Duodenal mucosa (tissue), 2 donors: ENCODE results near the gene CDH13.

ENCODE experiments used
- H3K27ac ChIP-seq: one replicate; pipeline ENCODE4 v1.7.0; 2013; ENCODE audit warnings: low read depth, low read length
- H3K27me3 ChIP-seq, 2 donors: one replicate each; pipeline ENCODE4 v1.7.0; 2013; ENCODE audit warnings: low read length in 2 of 2, control low read depth in 1 of 2; ENCODE audit not compliant: insufficient read depth in 2 of 2, control insufficient read depth in 1 of 2
- H3K36me3 ChIP-seq, 2 donors: one replicate each; pipeline ENCODE4 v1.7.0; 2013; ENCODE audit warnings: low read length in 2 of 2, control low read depth in 1 of 2; ENCODE audit not compliant: insufficient read depth in 2 of 2, control insufficient read depth in 1 of 2
- H3K4me1 ChIP-seq, 2 donors: one replicate each; pipeline ENCODE4 v1.7.0; 2013; ENCODE audit warnings: low read length in 2 of 2, control low read depth in 1 of 2; ENCODE audit not compliant: insufficient read depth in 2 of 2, control insufficient read depth in 1 of 2
- H3K4me3 ChIP-seq, 2 donors: one replicate each; pipeline ENCODE4 v1.7.0; 2013; ENCODE audit warnings: low read length in 2 of 2, low read depth in 1 of 2
- H3K9ac ChIP-seq, 2 donors: one replicate each; pipeline ENCODE4 v1.7.0; 2013; ENCODE audit warnings: low read length in 2 of 2, low read depth in 1 of 2
- H3K9me3 ChIP-seq, 2 donors: one replicate each; pipeline ENCODE4 v1.7.0; 2013; ENCODE audit warnings: low read length in 2 of 2, control low read depth in 1 of 2; ENCODE audit not compliant: control insufficient read depth in 1 of 2

CDH13 gene

DNA sequence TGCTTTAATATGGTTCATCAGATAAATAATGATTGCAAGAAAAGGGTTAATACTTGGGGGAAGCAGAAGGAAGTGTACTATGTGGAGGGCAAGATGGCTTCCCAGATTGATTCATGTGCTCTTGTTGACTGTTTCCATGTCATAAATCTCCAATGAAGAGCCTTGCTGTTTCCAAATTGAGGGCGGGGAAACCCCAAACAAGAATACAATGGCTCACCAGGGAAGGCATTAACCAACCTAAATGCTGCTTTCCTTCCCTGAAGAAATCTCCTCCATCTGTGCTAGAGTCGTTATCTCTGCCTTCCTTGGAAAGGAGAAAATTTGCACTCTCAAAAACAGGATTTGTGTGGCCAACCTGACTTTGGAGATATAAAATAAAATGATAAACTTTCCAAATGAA is 28.0 kb upstream of the CDH13 start:
- no peaks in the 10 kb centered on the region for H3K4me1 ChIP-seq
- H3K27ac ChIP-seq: no peak overlapping the region
- H3K9me3 ChIP-seq: peaks cover 0 to 4% of the 10 kb centered on the region in 2 donors
- no peak overlapping the region for H3K4me3 ChIP-seq
- H3K36me3 ChIP-seq: no peaks in the 10 kb centered on the region
- no peak overlapping the region for H3K9ac ChIP-seq
- H3K27me3 ChIP-seq: peaks cover 0 to 3% of the 10 kb centered on the region in 2 donors

DNA sequence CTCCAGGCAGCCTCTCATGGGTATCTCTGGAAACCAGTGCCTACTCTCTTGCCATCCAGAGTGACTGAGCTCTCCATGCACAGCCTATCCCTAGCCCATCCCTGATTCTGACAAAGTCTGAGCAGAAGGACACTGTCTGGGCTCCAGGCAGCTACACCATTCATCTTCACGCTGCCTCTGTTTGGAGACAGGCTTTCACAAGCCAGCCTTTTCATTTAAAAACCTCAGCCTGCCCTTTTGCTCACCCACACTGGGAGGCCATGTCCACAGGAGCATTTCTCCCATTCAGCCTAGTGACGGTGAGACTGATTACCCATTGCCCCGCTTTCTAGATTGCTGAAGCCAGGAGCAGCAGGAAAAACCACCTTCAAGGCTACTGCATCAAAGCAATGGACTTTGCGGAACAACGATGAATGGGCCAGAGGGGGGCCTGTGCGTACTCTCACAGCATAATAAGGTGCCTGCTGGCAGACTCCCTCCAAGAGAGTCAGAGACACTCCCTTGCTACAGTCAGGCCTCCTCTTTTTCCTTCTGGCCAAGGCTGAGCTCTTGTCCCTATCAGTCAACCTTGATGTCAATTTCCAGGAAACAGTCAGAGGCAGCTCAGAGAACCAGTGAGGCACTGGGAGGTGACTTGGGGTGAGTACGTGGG is 24.7 kb upstream of the CDH13 start:
- Histone ChIP-seq H3K4me1 (no peaks in the 10 kb centered on the region), H3K4me3 (no peak overlapping the region), H3K9ac (no peak overlapping the region), H3K36me3 (no peaks in the 10 kb centered on the region), H3K27ac (no peak overlapping the region), H3K9me3 (peaks cover 0 to 4% of the 10 kb centered on the region in 2 donors), H3K27me3 (peaks cover 0 to 3% of the 10 kb centered on the region in 2 donors)

DNA sequence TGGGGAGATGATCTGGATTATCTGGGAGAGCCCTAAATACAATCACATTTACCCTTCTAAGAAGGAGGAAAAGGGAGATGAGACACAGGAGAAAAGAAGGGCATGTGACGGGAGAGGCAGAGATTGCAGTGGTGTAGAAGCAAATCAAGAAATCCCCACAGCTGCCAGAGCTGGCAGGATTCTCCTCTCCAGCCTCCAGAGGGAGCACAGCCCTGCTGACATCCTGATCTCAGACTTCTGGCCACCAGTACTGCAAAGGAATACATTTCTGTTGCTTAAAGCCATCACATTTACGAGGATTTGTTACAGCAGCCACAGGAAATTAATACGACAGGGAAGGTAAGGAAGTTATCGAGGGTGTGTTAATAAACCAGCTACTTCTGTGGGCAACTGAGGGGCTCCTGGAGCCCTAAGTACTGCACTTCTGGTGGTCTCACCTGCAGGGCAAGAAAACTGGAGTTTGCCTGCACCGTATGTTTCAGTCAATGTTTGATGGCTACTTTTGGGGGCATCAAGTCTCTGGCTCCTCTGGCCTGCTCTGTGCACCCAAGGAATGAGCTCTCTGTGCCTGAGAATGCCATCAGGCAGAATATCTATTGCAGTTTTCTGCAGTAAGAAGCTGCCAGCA is 22.9 kb upstream of the CDH13 start:
- Histone ChIP-seq H3K9ac (no peak overlapping the region), H3K27ac (no peak overlapping the region), H3K36me3 (no peaks in the 10 kb centered on the region), H3K4me1 (no peaks in the 10 kb centered on the region), H3K27me3 (peaks cover 0 to 3% of the 10 kb centered on the region in 2 donors), H3K9me3 (no peaks in the 10 kb centered on the region), H3K4me3 (no peak overlapping the region)

DNA sequence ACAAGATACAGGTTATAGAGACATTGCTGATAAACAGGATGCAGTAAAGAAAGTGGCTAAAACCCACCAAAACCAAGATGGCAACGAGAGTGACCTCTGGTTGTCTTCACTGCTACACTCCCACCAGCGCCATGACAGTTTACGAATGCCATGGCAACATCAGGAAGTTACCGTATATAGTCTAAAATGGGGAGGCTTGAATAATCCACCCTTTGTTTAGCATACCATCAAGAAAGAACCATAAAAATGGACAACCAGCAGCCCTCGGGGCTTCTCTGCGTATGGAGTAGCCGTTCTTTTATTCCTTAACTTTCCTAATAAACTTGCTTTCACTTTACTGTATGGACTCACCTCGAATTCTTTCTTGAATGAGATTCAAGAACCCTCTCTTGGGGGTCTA is 21.7 kb upstream of the CDH13 start:
- H3K9me3 ChIP-seq: no peaks in the 10 kb centered on the region
- H3K27ac ChIP-seq: no peak overlapping the region
- H3K27me3 ChIP-seq: peaks cover 0 to 3% of the 10 kb centered on the region in 2 donors
- no peak overlapping the region for H3K9ac ChIP-seq
- no peak overlapping the region for H3K4me3 ChIP-seq
- H3K4me1 ChIP-seq: no peaks in the 10 kb centered on the region
- H3K36me3 ChIP-seq: no peaks in the 10 kb centered on the region

DNA sequence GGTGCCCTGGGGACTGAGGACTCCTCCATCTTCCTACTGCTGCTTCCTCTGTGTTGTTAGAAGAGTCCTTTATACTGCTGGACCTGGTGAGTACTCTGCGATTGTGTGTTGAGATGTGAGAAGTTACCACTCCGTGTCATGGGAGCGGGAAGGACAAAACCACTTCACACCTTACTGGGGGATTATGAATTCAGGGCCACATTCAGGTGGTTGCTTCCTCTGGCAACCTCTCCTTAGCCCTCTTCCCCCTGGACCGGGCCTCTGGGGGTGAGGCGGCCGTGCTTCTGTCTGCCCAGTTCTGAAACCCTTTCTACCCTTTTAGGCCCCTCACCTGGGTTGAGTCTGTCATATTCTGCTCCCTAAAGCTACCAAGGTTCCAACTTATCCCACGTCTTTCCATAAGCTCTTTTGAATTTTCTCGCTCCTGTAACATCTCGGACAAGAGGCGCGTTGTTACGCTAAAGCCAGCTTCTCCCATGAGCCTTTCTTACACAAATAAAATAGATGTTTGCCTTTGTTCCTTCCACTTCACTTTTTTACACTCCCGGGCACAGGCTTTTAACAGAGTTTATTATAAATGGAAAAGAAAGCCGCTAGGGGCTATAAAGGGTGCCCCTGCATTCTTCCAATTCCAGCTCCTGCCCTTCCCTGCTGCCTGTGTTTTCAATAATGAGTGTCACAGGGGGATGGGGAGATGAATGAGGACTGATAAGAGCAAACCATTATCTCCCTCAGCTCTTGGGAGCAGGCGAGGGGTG is 20.7 kb upstream of the CDH13 start:
- Histone ChIP-seq H3K4me1 (no peaks in the 10 kb centered on the region), H3K4me3 (no peak overlapping the region), H3K9ac (no peak overlapping the region), H3K9me3 (no peaks in the 10 kb centered on the region), H3K27me3 (peaks cover 0 to 3% of the 10 kb centered on the region in 2 donors), H3K27ac (no peak overlapping the region), H3K36me3 (no peaks in the 10 kb centered on the region)

DNA sequence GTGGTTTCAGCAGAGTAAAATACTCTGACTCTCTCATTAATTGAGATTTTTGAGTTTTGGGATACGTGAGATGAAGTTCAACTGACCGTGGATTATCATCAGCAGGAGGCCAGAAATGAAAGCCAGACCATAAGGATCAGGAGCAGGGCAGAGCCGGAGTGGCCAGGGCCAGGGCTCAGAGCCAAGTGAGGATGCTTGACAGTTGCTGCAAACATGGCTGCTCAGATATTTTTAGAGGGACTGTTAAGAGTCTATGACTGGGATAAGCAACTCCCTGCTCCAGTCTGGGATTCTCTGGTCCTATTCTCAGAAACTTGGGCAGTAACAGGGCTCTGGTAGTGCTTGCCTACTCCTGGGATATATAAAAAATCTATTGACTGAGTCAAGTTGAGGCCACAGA is 17.6 kb upstream of the CDH13 start:
- no peak overlapping the region for H3K9ac ChIP-seq
- H3K4me3 ChIP-seq: no peak overlapping the region
- no peaks in the 10 kb centered on the region for H3K36me3 ChIP-seq
- H3K9me3 ChIP-seq: no peaks in the 10 kb centered on the region
- no peak overlapping the region for H3K27ac ChIP-seq
- no peaks in the 10 kb centered on the region for H3K4me1 ChIP-seq
- H3K27me3 ChIP-seq: no peaks in the 10 kb centered on the region

DNA sequence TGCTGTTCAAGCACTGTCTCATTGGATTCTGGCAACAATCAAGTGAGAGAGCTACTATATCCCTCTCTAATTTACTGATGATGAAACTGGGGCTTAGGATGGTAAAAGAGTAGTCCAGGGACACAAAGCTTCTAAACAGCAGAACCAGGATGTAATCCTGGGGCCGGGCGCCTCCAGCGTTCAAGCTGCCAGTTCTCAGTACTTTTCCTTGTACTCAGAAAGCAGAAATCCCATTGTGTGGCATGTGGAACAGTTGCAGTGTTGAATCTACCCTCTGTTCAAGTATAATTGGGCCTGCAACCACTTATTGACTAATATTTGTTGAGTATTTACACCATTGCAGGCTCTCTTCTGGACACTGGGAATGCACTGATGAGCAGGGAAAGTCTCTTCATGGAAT is 14.5 kb upstream of the CDH13 start:
- no peaks in the 10 kb centered on the region for H3K9me3 ChIP-seq
- H3K9ac ChIP-seq: no peak overlapping the region
- no peaks in the 10 kb centered on the region for H3K4me1 ChIP-seq
- no peak overlapping the region for H3K27ac ChIP-seq
- no peaks in the 10 kb centered on the region for H3K36me3 ChIP-seq
- H3K4me3 ChIP-seq: no peak overlapping the region
- H3K27me3 ChIP-seq: no peaks in the 10 kb centered on the region

DNA sequence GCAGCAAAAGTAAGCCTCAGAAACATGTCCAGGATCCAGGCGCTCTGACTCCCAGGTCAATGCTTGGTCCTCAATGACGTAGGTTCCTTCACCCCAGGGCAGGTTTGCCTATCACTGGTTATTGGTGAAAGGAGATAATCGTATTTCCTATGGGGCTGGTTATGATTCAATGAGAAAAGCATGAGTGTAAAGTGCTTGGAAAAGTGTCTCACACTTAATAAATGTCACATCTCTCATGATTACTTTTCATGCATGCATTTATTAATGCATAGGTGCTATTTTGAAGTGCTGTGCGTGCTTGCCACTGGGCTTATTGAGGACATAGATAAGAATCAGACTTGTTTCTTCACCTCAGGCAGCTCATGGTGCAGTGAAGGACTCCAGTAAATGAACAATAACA is 10.4 kb upstream of the CDH13 start:
- H3K36me3 ChIP-seq: no peaks in the 10 kb centered on the region
- no peak overlapping the region for H3K27ac ChIP-seq
- no peak overlapping the region for H3K9ac ChIP-seq
- no peaks in the 10 kb centered on the region for H3K4me1 ChIP-seq
- no peak overlapping the region for H3K4me3 ChIP-seq
- no peaks in the 10 kb centered on the region for H3K9me3 ChIP-seq
- H3K27me3 ChIP-seq: peaks cover 4 to 7% of the 10 kb centered on the region in 2 donors

DNA sequence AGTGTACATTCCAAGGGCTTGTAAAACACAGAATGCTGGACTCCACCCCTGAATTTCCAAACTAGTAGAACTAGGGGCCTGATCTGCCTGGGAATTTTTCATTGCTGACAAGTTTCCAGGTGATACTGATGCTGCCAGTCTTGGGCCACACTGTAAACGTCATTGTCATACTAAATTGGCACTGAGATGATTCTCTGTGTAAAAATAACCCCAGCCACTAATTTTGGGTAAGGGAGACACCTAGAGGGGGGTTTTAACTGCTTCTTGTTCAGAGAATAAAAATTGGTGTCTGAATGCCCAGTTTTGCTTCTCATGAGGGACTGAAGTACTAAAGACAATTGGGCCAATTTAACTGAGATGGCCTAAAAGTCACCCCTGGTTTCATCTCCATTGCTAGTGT is 5.0 kb upstream of the CDH13 start:
- H3K27ac ChIP-seq: no peak overlapping the region
- no peak overlapping the region for H3K4me3 ChIP-seq
- no peaks in the 10 kb centered on the region for H3K36me3 ChIP-seq
- no peaks in the 10 kb centered on the region for H3K9me3 ChIP-seq
- H3K27me3 ChIP-seq: peaks cover 31 to 36% of the 10 kb centered on the region in 2 donors
- no peaks in the 10 kb centered on the region for H3K4me1 ChIP-seq
- H3K9ac ChIP-seq: no peak overlapping the region

DNA sequence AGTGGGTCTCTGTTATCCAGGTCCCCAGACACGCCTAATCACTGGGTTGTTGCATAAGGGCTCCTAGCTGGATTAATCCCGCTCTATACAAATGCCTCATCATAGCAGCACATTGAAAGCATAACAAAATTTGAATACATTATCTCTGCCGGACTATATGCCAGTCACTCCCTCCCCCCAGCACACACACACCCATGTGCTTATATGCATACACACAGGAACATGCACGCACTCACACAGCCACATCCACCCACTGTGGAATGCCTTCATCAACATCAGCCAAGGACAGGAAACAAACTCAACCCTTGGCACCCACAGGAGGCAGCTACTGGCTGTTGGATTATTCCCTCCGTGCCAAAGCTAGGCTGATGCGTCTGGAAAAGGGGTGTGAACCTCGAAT is 3.5 kb upstream of the CDH13 start:
- Histone ChIP-seq H3K4me1 (peaks cover 6% of the 10 kb centered on the region in 2 donors), H3K36me3 (no peaks in the 10 kb centered on the region), H3K27me3 (peaks cover 44% of the 10 kb centered on the region in 2 donors), H3K4me3 (no peak overlapping the region), H3K9me3 (no peaks in the 10 kb centered on the region), H3K27ac (no peak overlapping the region), H3K9ac (no peak overlapping the region)
